Kidney (tissue), 14 donors: Measurements from ENCODE around the gene RAB39B. TPM values are rescaled to one million over a fixed set of nuclear protein-coding genes. Genes with fewer than 3 reads are reported as not detected.
A peak's percentile ranks its signal among the peaks of the same experiment; 100 is the strongest.

Experiments
- DNase-seq, 5 donors: peaks; one replicate each; pipeline ENCODE4 v3.0.0-alpha.2; 2013 to 2020
- FAIRE-seq: peaks from 2 replicates; lab custom pipeline; 2012; peaks lifted over from hg19 to GRCh38; lab: Jason Lieb, UNC
- H3K27ac ChIP-seq, 2 donors: one replicate each; pipeline ENCODE4 v1.7.0; 2013; ENCODE audit warnings: low read depth in 2 of 2, low read length in 2 of 2, inconsistent platforms in 1 of 2
- H3K27me3 ChIP-seq: one replicate; pipeline ENCODE4 v1.7.1; 2013; ENCODE audit warnings: low read length, inconsistent platforms; ENCODE audit not compliant: control insufficient read depth, insufficient read depth
- H3K36me3 ChIP-seq, 3 donors: one replicate each; pipeline versions ENCODE4 v1.7.0 to v1.7.1; 2013; ENCODE audit warnings: low read length in 3 of 3, control low read depth in 1 of 3, inconsistent platforms in 1 of 3; ENCODE audit not compliant: insufficient read depth in 3 of 3, control insufficient read depth in 2 of 3
- H3K4me1 ChIP-seq, 3 donors: one replicate each; pipeline versions ENCODE4 v1.7.0 to v1.7.1; 2013; ENCODE audit warnings: low read length in 3 of 3, inconsistent platforms in 1 of 3, low read depth in 1 of 3; ENCODE audit not compliant: control insufficient read depth in 2 of 3, insufficient read depth in 2 of 3
- H3K4me3 ChIP-seq, 3 donors: one replicate each; pipeline versions ENCODE4 v1.7.0 to v1.8.1; 2013; ENCODE audit warnings: low read length in 3 of 3, control low read depth in 1 of 3, inconsistent platforms in 1 of 3
- H3K9ac ChIP-seq, 3 donors: one replicate each; pipeline versions ENCODE4 v1.7.0 to v1.7.1; 2013; ENCODE audit warnings: low read length in 3 of 3, control low read depth in 1 of 3, inconsistent platforms in 1 of 3
- H3K9me3 ChIP-seq, 3 donors: one replicate each; pipeline versions ENCODE4 v1.7.0 to v1.7.1; 2013; ENCODE audit warnings: low read length in 3 of 3, control low read depth in 1 of 3, inconsistent platforms in 1 of 3; ENCODE audit not compliant: control insufficient read depth in 2 of 3, insufficient read depth in 1 of 3
- intact Hi-C: fragments of 100-400 bp; cut with DNase I; formaldehyde crosslinking; loops from one replicate; pipeline ENCODE4 v1.11.1; 2022
- polyA plus RNA-seq: library from polyadenylated mRNA; stranded (reverse); fragments of 350-450 nt; fragmentation: Illumina TruSeq; extraction: RNeasy Lipid Tissue Mini Kit (QIAGEN cat#74804); gene quantifications from one replicate; pipeline ENCODE4 v1.2.3, GENCODE V29; 2014; ENCODE audit warnings: low read depth, low replicate concordance; ENCODE audit not compliant: insufficient read depth
- total RNA-seq: library from RNA; stranded (reverse); fragmentation: NEBNext Ultra II Directional; extraction: Animal tissue kit (Norgen Biotek cat#: 25700); gene quantifications from one replicate; pipeline ENCODE4 v1.2.1, GENCODE V29; 2021
- TF ChIP-seq, protein P1 (sequence below): IDR thresholded peaks from 3 replicates; pipeline ENCODE4 v1.5.1; 2012; ENCODE audit warnings: mild to moderate bottlenecking, moderate library complexity, borderline replicate concordance; ENCODE audit not compliant: insufficient read depth; ENCODE audit errors: extremely low read depth
- donor health status: control.
- donor health status: control.
- donor health status: control.
- donor health status: control.
- donor health status: control.
- donor health status: DM: yes; HTN: yes; CAD: no.
- donor health status: Normal renal cell carcinoma (clear cell type).

RAB39B gene
- total and polyA plus RNA-seq, 2 donors from 2014 or later: 1.2 to 1.8 TPM

DNA sequence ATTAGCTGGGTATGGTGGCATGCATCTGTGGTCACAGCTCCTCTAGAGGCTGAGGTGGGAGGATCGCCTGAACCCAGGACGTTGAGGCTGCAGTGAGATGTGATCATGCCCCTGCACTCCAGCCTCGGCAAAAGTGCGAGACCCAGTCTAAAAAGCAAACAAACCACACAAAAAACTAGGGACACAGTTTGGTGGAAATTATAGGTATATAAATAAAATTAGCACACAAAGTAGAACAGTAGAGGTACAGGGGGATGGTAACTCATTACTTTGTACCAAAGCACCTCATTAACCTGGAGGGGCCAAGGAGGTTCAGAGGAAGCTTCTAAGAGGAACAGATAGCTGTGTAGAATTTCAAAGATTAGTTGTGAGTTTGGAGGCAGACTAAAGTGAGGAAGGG is 42.9 kb downstream of the RAB39B start:
- intact Hi-C loops: no loop called here
- no peak overlapping the region for H3K9ac ChIP-seq
- DNase-seq (no peak), FAIRE-seq (no peak)
- peaks cover 0 to 3% (median 0%) of the 10 kb centered on the region in 3 donors for H3K36me3 ChIP-seq
- no peak overlapping the region for H3K27ac ChIP-seq
- no peaks in the 10 kb centered on the region for H3K27me3 ChIP-seq
- H3K9me3 ChIP-seq: no peaks in the 10 kb centered on the region
- H3K4me1 ChIP-seq: peaks cover 0 to 6% (median 5%) of the 10 kb centered on the region in 3 donors
- TF ChIP-seq, protein P1, sequence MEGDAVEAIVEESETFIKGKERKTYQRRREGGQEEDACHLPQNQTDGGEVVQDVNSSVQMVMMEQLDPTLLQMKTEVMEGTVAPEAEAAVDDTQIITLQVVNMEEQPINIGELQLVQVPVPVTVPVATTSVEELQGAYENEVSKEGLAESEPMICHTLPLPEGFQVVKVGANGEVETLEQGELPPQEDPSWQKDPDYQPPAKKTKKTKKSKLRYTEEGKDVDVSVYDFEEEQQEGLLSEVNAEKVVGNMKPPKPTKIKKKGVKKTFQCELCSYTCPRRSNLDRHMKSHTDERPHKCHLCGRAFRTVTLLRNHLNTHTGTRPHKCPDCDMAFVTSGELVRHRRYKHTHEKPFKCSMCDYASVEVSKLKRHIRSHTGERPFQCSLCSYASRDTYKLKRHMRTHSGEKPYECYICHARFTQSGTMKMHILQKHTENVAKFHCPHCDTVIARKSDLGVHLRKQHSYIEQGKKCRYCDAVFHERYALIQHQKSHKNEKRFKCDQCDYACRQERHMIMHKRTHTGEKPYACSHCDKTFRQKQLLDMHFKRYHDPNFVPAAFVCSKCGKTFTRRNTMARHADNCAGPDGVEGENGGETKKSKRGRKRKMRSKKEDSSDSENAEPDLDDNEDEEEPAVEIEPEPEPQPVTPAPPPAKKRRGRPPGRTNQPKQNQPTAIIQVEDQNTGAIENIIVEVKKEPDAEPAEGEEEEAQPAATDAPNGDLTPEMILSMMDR: no peak
- no peak overlapping the region for H3K4me3 ChIP-seq

DNA sequence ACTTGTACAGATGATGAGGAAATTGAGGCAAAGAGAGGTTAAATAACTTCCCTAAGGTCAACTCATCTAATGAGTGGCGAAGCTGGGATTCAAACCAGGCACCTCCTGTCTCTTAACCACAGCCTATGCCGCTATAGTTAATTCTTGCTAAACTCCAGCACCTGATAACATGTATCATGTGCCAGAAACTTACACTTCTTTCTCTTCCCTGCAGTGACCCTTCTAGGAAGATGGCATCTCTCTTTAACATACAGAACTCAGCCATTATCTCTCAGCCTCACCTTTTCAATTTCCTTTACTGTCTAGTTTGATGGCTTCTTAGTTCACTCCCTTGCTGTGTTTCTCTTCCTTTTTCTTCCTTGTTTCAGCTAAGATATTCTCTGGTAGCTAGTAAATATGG is 45.5 kb downstream of the RAB39B start:
- intact Hi-C loops: no loop called here
- no peak for FAIRE-seq

DNA sequence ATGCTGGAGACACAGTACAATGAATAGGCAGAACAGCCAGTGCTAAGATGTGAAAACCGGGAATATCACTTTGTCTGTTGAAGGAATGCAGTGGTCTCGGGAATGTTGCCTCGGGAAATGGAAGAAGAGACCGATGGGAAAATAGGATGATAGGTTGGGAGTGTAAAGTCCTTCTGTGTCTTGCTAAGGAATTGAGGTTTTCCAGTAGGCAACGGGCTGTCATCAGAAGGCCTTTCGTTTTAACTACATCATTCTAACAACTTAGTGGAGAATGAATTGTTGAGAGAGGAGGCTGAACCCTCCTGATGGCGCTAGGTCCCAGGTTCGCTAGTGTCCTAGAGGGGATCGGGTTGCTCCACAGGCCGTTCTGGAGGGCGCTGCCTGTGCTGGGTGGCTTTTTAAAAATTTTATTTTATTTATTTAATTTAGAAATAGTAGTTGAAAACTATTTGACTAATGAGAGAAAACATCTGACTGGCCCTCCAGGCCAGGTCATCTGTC is 47.3 kb downstream of the RAB39B start:
- TF ChIP-seq, protein P1: no peak
- Histone ChIP-seq H3K9ac (peak overlapping the region; percentile 32 to 83 (median 46)), H3K27ac (peak overlapping the region in 1 of 2 donors; percentile 88), H3K36me3 (peaks cover 0 to 3% (median 0%) of the 10 kb centered on the region in 3 donors), H3K4me3 (peak overlapping the region; percentile 82 to 91 (median 89)), H3K27me3 (no peaks in the 10 kb centered on the region), H3K9me3 (no peaks in the 10 kb centered on the region), H3K4me1 (peaks cover 0 to 12% (median 5%) of the 10 kb centered on the region in 3 donors)
- intact Hi-C loops: no loop called here
- no peak for FAIRE-seq
- peak in 2 of 5 donors; percentile 38 to 73 for DNase-seq

More for the DNA sequence above, 45.5 kb downstream of the RAB39B start:
- Histone ChIP-seq H3K4me3 (no peak overlapping the region), H3K9ac (no peak overlapping the region), H3K9me3 (no peaks in the 10 kb centered on the region), H3K27me3 (no peaks in the 10 kb centered on the region), H3K27ac (no peak overlapping the region), H3K4me1 (peaks cover 0 to 12% (median 5%) of the 10 kb centered on the region in 3 donors), H3K36me3 (peaks cover 0 to 3% (median 0%) of the 10 kb centered on the region in 3 donors)
- no peak for DNase-seq
- TF ChIP-seq, protein P1: no peak
